DOHH2 (cell line): ENCODE data around the gene ADPRS.

Source experiments
- EZH2phosphoT487 ChIP-seq: fragments of 200-600 bp; sonication (generic); IDR thresholded peaks from 2 replicates; pipeline ENCODE4 v1.6.1; 2017; ENCODE audit warnings: borderline replicate concordance, mild to moderate bottlenecking, antibody characterized with exemption, low read length, moderate library complexity, mixed read lengths
- TF ChIP-seq, protein P1 (sequence below): fragments of 200-600 bp; sonication (generic); IDR thresholded peaks from one replicate; pipeline ENCODE4 v1.5.1; 2014; ENCODE audit warnings: antibody characterized with exemption, mild to moderate bottlenecking, low read depth, low read length; ENCODE audit not compliant: poor library complexity, severe bottlenecking

DNA sequence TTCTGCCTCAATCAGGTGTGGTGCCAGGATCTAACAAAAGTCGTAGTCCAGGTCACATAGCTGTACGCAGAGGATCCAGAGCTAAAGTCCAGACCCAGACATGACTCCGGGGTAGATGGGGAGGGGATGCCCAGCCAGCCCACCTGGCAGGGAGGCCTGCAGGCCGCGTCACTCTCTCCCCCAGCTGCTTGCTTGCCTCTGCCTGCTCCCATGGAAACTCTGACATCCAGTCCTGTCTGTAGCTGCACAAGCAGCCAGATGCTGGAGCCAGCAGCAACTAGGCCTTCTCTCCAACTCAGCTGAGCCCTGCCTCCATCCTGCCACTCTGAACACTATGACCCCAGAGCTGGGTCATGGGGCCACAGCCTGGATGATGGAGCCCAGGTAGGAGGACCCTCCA lies 28.2 kb downstream of the ADPRS start:
- TF ChIP-seq, protein P1, sequence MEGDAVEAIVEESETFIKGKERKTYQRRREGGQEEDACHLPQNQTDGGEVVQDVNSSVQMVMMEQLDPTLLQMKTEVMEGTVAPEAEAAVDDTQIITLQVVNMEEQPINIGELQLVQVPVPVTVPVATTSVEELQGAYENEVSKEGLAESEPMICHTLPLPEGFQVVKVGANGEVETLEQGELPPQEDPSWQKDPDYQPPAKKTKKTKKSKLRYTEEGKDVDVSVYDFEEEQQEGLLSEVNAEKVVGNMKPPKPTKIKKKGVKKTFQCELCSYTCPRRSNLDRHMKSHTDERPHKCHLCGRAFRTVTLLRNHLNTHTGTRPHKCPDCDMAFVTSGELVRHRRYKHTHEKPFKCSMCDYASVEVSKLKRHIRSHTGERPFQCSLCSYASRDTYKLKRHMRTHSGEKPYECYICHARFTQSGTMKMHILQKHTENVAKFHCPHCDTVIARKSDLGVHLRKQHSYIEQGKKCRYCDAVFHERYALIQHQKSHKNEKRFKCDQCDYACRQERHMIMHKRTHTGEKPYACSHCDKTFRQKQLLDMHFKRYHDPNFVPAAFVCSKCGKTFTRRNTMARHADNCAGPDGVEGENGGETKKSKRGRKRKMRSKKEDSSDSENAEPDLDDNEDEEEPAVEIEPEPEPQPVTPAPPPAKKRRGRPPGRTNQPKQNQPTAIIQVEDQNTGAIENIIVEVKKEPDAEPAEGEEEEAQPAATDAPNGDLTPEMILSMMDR = no peak
- no peak for TF ChIP-seq EZH2phosphoT487
